HG02763 (cell line): ENCODE results near the gene TFPI.

Experiments used
- ATAC-seq: cut with Tn5 transposase; IDR thresholded peaks from one replicate; pipeline ENCODE4 v1.9.1; 2021; ENCODE audit warnings: mild to moderate bottlenecking, moderate library complexity; ENCODE audit not compliant: unreplicated experiment

Gene TFPI

DNA sequence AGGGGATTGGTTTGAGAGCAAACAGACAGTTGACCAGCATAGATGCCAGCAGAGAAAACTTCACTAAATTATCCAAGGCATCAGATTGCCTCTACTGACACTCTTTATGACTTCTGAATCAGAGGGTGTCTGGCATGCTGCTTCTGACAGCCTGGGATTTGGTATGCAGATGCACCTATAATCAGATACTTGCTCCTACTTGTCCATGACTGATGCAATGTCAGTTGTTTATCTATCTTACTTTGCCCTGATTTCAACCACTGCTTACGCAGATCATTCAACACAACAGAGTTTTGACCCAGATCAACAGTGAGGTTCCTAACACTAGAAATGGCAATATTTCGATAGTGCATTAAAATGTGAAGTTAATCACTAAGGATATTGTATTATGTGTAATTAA is 83.5 kb downstream of the TFPI start:
- ATAC-seq = no peak

- no peak for ATAC-seq
Observed at GRCh38 chr2:187469538-187469937, 84.7 kb downstream of the TFPI start.

DNA sequence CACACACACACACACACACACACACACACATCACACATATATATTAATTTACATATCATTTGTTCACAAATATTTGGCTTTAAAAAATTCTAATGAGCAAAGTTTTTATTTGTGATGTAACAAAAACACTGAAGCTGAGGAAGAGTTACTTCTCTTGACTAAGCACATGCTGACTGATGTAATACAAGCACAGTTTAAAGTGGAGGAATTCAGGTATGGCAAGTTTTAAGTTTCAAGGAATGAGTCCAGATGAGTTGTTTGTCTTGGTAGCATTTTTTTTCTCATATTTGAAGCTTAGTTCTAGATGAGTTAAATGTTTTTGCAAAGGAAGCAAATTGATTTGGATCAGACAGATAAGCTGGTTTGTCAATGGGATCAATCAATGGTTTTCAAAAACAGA is 86.0 kb downstream of the TFPI start:
- ATAC-seq = no peak

DNA sequence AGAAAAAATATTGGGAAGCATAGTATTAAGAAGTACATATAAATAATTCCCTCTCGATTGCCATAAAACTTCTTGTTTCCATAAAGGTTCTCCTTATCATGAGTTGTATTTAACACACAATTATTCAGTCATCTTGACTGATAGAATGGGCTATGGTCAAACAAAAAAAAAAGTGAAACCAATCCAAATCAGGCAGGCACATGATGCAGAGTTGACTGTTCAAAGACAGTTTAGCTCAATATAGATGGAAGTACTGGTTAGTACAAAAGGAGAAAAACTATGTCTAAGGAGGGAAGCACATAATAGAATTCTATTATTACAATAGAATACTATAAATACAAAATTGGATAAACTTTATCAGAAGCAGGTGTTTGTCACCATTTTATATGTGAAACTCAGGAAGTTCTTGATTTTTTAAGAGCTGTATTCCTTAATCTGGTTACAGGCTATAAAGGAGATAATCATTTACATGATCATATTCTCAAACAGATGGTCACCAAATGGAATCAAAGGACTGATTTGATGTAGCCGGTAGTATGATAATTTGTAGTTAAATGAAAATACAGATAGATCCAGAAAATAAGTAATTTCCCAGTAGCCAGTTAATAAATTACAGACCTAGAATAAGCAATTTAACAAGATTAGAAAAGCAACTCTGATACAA is 88.0 kb downstream of the TFPI start:
- ATAC-seq = no peak

- ATAC-seq = no peak
Observed at GRCh38 chr2:187462839-187463238, 91.4 kb downstream of the TFPI start.

GRCh38 chr2:187461294-187462261 is 92.7 kb downstream of the TFPI start:
- ATAC-seq = no peak

DNA sequence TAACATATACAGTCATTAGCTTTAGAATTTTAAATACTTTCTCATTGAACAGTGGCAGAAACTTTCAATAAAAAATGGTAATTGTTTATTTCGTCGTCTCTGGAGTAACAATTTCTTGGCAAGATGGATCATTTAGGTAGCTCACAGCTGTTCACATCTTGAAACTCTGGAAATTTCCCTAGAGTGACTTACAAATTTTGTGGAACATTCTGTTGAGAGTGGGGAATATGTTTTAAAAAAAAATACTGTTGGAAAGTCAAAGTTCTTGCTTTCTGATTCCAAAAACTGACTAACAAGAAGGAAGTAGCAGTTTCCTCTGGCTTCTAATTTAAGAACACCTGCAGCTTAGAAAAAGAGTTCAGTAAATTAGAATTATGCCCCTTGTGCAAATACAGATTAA is 95.0 kb downstream of the TFPI start:
- no peak for ATAC-seq

DNA sequence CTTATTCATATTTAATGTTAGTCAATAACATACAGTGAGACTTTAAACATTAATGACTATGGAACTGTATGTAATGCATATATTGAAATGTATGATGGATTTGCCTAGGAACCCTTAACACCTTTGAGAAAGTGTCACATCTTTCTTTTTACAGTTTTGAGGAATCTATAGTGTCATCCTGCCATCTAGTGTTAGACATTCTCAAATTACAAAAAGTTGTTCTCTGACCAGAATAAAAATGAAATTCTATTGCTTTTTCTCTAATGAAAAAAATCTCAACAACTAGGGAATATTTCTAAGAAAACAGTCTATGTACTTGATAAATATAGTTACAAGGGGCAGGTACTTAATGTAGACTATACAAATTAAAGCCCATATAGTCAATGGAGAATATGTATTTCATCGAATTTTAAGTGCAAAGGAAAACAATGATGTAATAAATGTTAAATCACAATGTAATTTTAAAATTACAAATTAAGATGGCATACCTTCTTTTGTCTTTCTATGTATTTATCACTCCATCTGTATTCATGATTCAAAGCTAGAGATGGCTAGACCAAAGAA is 101.1 kb downstream of the TFPI start:
- ATAC-seq = no peak

GRCh38 chr2:187451510-187451909 is 102.7 kb downstream of the TFPI start:
- ATAC-seq = no peak

DNA sequence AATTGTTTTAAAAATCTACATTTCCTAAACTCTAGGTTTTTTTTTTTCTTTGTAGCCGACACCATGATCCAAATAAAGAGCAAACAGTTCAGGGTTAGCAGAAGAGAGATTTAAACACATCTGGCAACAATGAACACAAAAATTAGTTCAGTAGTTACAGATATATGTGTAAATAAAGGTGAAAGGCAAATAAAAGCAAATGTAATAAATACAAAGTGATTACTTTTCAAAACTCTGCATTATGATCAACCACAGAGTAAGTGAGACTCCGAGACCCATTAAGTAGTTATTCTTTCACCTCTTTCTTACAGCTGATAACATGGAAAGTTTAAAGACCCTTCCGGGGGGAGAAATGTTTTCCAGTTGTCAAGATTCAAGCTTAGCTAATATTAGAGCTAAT is 106.9 kb downstream of the TFPI start:
- ATAC-seq = no peak

GRCh38 chr2:187446711-187447110 is 107.5 kb downstream of the TFPI start:
- ATAC-seq = no peak

GRCh38 chr2:187445051-187445450 is 109.2 kb downstream of the TFPI start:
- no peak for ATAC-seq

GRCh38 chr2:187442778-187443177 is 111.5 kb downstream of the TFPI start:
- no peak for ATAC-seq

DNA sequence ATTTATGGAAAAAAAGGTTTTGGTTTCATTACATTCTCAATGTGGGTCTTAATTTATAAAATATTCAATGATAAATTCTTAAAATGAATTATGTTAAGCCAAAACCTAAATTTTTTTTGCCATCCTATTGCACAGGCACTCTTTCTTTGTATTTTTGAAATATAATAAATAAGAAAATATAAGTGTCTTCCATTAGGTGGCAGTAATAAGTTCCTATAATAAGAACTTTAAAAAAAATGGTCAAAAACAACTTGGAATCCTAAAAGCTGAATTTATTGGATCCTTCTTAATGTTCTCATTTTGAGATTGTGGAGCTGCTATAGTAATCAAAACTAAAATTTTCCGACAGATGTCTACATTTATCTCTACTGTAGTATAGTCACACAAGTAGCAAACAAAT is 111.9 kb downstream of the TFPI start:
- ATAC-seq = no peak

DNA sequence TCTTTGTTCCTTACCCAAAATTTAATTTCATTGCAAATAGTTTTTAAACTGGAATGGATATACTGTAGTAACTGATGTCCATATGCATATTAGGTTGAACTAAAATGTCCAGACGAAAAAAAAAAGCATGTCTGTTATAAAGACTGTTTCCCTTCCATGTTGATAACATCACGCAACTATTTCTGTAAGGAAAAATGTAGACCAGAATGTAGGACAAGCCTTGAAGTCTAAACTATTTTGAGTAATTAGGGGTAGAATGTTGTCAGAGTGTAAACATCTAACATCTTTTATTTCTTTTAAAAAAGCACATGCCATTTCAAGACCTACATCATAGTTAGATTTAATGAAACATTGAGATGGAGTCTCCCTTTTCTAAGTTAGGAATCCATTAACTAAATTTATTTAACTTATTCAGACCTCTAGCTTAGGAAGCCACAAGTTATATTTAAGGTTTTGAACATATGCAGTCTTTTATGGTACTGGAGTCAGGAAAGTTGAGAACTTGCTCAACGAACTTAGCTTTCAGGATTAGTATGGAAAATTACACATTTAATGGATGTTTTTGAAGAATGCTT is 114.0 kb downstream of the TFPI start:
- no peak for ATAC-seq

GRCh38 chr2:187438455-187438854 is 115.8 kb downstream of the TFPI start:
- ATAC-seq = no peak

DNA sequence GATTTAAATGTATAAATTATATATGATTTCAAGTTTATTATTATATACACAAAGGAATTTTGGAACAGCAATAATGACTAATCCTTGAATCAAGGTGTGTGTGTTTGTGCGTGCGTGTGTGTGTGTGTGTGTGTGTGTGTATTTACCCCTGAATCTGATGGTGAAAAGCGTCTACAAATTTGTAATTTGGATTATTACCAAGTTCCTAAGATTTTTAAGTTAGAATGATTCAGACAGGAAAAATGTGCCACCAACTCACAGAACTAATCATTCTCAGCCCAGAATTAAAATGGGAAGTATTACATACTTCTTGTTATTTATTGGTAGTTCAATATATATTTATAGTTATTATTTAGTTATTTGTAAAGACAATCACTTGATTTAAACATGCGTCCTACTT is 118.5 kb downstream of the TFPI start:
- ATAC-seq = no peak

- no peak for ATAC-seq
Observed at GRCh38 chr2:187435078-187435477, 119.2 kb downstream of the TFPI start.

GRCh38 chr2:187434342-187434785 is 119.9 kb downstream of the TFPI start:
- ATAC-seq = no peak

- no peak for ATAC-seq
Observed at GRCh38 chr2:187431911-187432310, 122.3 kb downstream of the TFPI start.

DNA sequence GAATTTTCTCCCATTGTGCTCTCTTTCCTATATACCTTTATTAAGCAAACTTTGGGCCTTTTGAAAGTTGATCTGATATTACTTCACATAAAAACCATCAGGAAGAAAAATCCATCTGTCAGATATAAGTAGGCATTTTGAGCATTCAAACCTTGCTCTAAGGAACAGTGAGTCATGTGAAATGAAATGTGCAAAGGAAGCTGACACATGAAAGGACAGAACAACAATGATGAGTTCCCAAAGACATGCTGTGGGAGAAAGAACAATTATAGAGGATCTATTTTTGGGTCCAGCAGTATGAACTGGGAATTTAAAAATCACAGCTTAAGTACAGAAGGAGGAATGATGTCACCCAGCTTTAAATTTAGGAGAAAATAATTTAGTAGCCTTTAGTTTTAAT is 124.2 kb downstream of the TFPI start:
- ATAC-seq = no peak
